Neural cell (in vitro differentiated cells): ENCODE data around the gene SLC66A1.

ENCODE experiments used
- EP300 ChIP-seq: fragments of 450-650 bp; conservative IDR thresholded peaks from 2 replicates; pipeline ENCODE4 v1.6.1; 2014; ENCODE audit warnings: antibody characterized with exemption, mild to moderate bottlenecking, moderate library complexity; ENCODE audit not compliant: poor library complexity, severe bottlenecking
- POLR2AphosphoS5 ChIP-seq: IDR thresholded peaks from 2 replicates; pipeline ENCODE4 v1.6.1; 2012
- RAD21 ChIP-seq: fragments of 450-650 bp; conservative IDR thresholded peaks from 2 replicates; pipeline ENCODE4 v1.6.1; 2014; ENCODE audit warnings: antibody characterized with exemption, mild to moderate bottlenecking, moderate library complexity
- TAF1 ChIP-seq: IDR thresholded peaks from 2 replicates; pipeline ENCODE4 v1.6.1; 2012; ENCODE audit warnings: low read depth
- TF ChIP-seq, protein P1 (sequence below): fragments of 450-650 bp; IDR thresholded peaks from 2 replicates; pipeline ENCODE4 v1.5.1; 2014; ENCODE audit warnings: antibody characterized with exemption, mild to moderate bottlenecking, moderate library complexity; ENCODE audit not compliant: poor library complexity, severe bottlenecking

- TF ChIP-seq, protein P1, sequence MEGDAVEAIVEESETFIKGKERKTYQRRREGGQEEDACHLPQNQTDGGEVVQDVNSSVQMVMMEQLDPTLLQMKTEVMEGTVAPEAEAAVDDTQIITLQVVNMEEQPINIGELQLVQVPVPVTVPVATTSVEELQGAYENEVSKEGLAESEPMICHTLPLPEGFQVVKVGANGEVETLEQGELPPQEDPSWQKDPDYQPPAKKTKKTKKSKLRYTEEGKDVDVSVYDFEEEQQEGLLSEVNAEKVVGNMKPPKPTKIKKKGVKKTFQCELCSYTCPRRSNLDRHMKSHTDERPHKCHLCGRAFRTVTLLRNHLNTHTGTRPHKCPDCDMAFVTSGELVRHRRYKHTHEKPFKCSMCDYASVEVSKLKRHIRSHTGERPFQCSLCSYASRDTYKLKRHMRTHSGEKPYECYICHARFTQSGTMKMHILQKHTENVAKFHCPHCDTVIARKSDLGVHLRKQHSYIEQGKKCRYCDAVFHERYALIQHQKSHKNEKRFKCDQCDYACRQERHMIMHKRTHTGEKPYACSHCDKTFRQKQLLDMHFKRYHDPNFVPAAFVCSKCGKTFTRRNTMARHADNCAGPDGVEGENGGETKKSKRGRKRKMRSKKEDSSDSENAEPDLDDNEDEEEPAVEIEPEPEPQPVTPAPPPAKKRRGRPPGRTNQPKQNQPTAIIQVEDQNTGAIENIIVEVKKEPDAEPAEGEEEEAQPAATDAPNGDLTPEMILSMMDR: no peak
- TF ChIP-seq TAF1 (no peak), RAD21 (no peak), EP300 (no peak), POLR2AphosphoS5 (no peak)
Measured at GRCh38 chr1:19272064-19272463, 40.1 kb upstream of the SLC66A1 start.
